Suppressor macrophage treated with lipopolysaccharide for 1 hour (primary cell): ENCODE measurements around the gene E2F1.
"Not testable (repeated sequence)": the region's sequence is repeated elsewhere in the genome, so short reads cannot be mapped to it uniquely, and the experiment has no call there.

Source experiments
- DNase-seq, 3 donors: peaks; one replicate each; pipeline ENCODE4 v3.0.0-alpha.2; 2020 to 2022

E2F1 gene

GRCh38 chr20:33636776-33637175 is 49.4 kb downstream of the E2F1 start:
- DNase-seq = no peak

GRCh38 chr20:33635341-33635740 is 50.8 kb downstream of the E2F1 start:
- no peak for DNase-seq

GRCh38 chr20:33631910-33632309 is 54.3 kb downstream of the E2F1 start:
- not testable (repeated sequence) for DNase-seq

DNA sequence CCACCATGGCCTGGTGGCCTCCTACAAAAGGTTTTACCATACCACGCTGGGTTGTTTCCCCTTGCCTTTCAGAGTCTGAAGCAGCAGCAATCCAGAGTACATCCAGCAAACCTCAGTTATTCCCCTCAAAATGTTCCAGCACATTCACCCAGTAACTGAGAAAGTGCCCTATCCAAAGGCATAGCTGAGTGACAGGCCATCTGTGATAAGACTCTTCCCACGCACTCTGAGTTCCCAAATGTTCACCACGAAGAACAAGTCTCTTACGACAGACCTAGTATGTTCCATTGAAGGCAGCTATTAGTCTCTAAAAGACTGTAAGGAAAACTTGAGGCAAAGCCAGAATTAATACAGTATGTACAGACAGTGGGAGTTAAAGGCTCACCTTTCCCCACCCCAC is 55.7 kb downstream of the E2F1 start:
- peak in 2 of 3 donors; percentile 5 for DNase-seq

DNA sequence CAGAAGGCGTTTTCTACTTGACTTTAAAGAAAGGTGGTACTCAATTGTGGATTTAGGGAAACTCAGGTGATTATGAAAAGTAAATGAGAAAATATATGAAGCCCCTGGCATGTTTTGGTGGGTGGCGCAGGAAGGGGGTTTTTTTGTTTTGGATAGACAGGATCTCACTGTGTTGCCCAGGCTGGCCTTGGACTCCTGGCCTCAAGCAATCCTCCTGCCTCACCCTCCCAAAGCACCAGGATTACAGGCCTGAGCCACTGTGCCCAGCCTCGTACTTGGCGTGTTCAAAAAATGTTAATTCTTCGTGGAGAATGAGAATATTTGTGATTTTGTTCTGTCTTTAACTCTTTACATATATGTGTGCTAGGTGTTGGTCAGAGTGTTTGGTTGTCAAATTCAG is 56.2 kb downstream of the E2F1 start:
- no peak for DNase-seq

GRCh38 chr20:33629533-33629932 is 56.7 kb downstream of the E2F1 start:
- no peak for DNase-seq

- no peak for DNase-seq
Observed at GRCh38 chr20:33627577-33628216, 58.5 kb downstream of the E2F1 start.

DNA sequence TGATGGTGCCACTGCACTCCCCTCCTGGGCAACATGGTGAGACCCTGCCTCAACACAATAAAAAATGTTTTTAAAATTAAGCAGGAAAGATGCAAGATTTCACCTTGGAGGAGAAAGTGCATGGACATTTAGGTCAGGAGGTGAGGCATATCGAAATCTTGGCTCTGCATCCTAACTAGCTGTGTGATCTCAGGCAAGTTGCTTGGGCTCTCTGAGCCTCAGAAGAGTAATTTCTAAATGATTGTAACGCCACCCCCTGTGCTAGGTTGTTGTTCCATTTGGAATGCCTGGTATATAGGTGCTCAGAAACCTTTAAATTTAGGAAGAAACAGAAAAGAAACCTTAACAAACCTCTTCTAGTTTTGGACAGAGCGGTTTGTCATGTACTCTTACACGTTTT is 60.0 kb downstream of the E2F1 start:
- DNase-seq = no peak
